K562 (cell line): ENCODE measurements around the gene LPAR5. TPM values are rescaled to one million over a fixed set of nuclear protein-coding genes. Genes with fewer than 3 reads are reported as not detected.

Source experiments
- ATF1 ChIP-seq, 2 experiments: fragments of 450-650 bp in 1 of 2; IDR thresholded peaks; 2 replicates each; pipeline ENCODE4 v1.6.1; 2016; ENCODE audit warnings: missing compliant biosample characterization in 1 of 2, missing genetic modification characterization in 1 of 2
- ATF4 ChIP-seq: fragments of 450-650 bp; formaldehyde crosslinking; IDR thresholded peaks from 2 replicates; pipeline ENCODE4 v1.4.0; 2022; ENCODE audit warnings: mild to moderate bottlenecking, moderate library complexity
- BDP1 ChIP-seq: IDR thresholded peaks from 3 replicates; pipeline ENCODE4 v1.6.1; 2011; ENCODE audit not compliant: insufficient read length, insufficient read depth
- BHLHE40 ChIP-seq: IDR thresholded peaks from 2 replicates; pipeline ENCODE4 v1.6.1; 2011; ENCODE audit warnings: low read length, improper control_type of control experiment
- COPS2 ChIP-seq: fragments of 450-650 bp; conservative IDR thresholded peaks from 2 replicates; pipeline ENCODE4 v1.6.1; 2016; ENCODE audit warnings: mild to moderate bottlenecking, moderate library complexity
- CUX1 ChIP-seq: fragments of 200-800 bp; sonication (Bioruptor generic); IDR thresholded peaks from 2 replicates; pipeline ENCODE4 v1.6.1; 2016; ENCODE audit warnings: missing genetic modification characterization, missing compliant biosample characterization
- HNRNPH1 ChIP-seq: fragments of 200-400 bp; formaldehyde crosslinking; optimal IDR thresholded peaks from 2 replicates; pipeline ENCODE3; 2017; ENCODE audit warnings: low read depth, mild to moderate bottlenecking, low read length, moderate library complexity
- ID3 ChIP-seq, 2 experiments: fragments of 250-450 bp in 1 of 2; fragments of 450-650 bp in 1 of 2; sonication (Bioruptor Pico) in 1 of 2; IDR thresholded peaks; 2 replicates each; pipeline versions ENCODE4 v1.6.1 to v1.8.0; 2016 to 2021; ENCODE audit warnings: mild to moderate bottlenecking in 2 of 2, moderate library complexity in 2 of 2, missing compliant biosample characterization in 1 of 2, missing genetic modification characterization in 1 of 2
- MCM3 ChIP-seq: fragments of 450-650 bp; IDR thresholded peaks from 2 replicates; pipeline ENCODE4 v1.6.1; 2016
- NBN ChIP-seq: fragments of 450-650 bp; IDR thresholded peaks from 2 replicates; pipeline ENCODE4 v1.6.1; 2016; ENCODE audit warnings: low read depth, mild to moderate bottlenecking
- NFRKB ChIP-seq: fragments of 450-650 bp; IDR thresholded peaks from 2 replicates; pipeline ENCODE4 v1.6.1; 2016; ENCODE audit warnings: low read depth
- RCOR1 ChIP-seq, 2 experiments: IDR thresholded peaks; 2 replicates each; pipeline ENCODE4 v1.6.1; 2012; ENCODE audit warnings: low read depth in 2 of 2, low read length in 2 of 2, borderline replicate concordance in 1 of 2, improper control_type of control experiment in 1 of 2
- SP1 ChIP-seq: sonication (generic); formaldehyde crosslinking; IDR thresholded peaks from 2 replicates; pipeline ENCODE4 v1.8.1; 2022; ENCODE audit warnings: mild to moderate bottlenecking, missing genetic modification reagents
- TFAM ChIP-seq: fragments of 250-450 bp; sonication (Bioruptor Pico); conservative IDR thresholded peaks from 2 replicates; pipeline ENCODE4 v1.5.0; 2021; ENCODE audit warnings: mild to moderate bottlenecking, moderate library complexity
- THRA ChIP-seq: fragments of 450-650 bp; IDR thresholded peaks from 2 replicates; pipeline ENCODE4 v1.6.1; 2017; ENCODE audit warnings: mild to moderate bottlenecking, moderate library complexity
- ZBTB34 ChIP-seq: fragments of 250-450 bp; sonication (Bioruptor Pico); IDR thresholded peaks from 2 replicates; pipeline ENCODE4 v1.8.0; 2021; ENCODE audit warnings: mild to moderate bottlenecking, moderate library complexity
- ZNF239 ChIP-seq: fragments of 250-450 bp; sonication (Bioruptor Pico); IDR thresholded peaks from 2 replicates; pipeline ENCODE4 v1.4.0; 2020; ENCODE audit warnings: mild to moderate bottlenecking
- ZNF586 ChIP-seq: fragments of 450-650 bp; formaldehyde crosslinking; conservative IDR thresholded peaks from 2 replicates; pipeline ENCODE4 v1.4.0; 2020; ENCODE audit warnings: mild to moderate bottlenecking, moderate library complexity
- polyA plus RNA-seq, 8 experiments: library from polyadenylated mRNA; depleted of rRNA in 4 of 8; stranded (reverse) in 5 of 8; unstranded in 3 of 8; fragments of >200 nt; fragmentation: Nextera tagmentation in 2 of 8; fragmentation: Illumina TruSeq in 1 of 8; extraction: Ambion mirVana in 2 of 8; extraction: Trizol in 1 of 8; gene quantifications; 2 replicates each; pipeline versions ENCODE4 v1.2.1 to v1.2.3, GENCODE V29; 2011 to 2014; ENCODE audit warnings: inconsistent platforms in 1 of 8, missing spikeins in 1 of 8
- total RNA-seq, 7 experiments: library from RNA; depleted of rRNA in 6 of 7; stranded (reverse); fragments of >200 nt in 6 of 7; fragmentation: Illumina TruSeq in 2 of 7; extraction: Trizol in 2 of 7; gene quantifications; 2 replicates each; pipeline versions ENCODE4 v1.2.1 to v1.2.3, GENCODE V29; 2011 to 2021; ENCODE audit warnings: low replicate concordance in 1 of 7

The LPAR5 gene
- total and polyA plus RNA-seq, 9 of the 15 experiments (the other 6 are each of a cell fraction or from before 2014, with no cell fraction given), result 1.3 to 11.7 (median 3.6) TPM

GRCh38 chr12:6613015-6613775, 22.6 kb downstream of the LPAR5 start (continued):
- TF ChIP-seq CUX1 (CRISPR knock-in tag) (0 out of 2 replicates have a peak, but pooled peaks have one; percentile 39), TFAM (CRISPR knock-in tag) (no peak), ZBTB34 (CRISPR knock-in tag) (no peak), BHLHE40 (no peak), ZNF586 (CRISPR knock-in tag) (no peak), NBN (0 out of 2 replicates have a peak, but pooled peaks have one; percentile 42), ZNF239 (CRISPR knock-in tag) (no peak), HNRNPH1 (no peak), RCOR1 (IDR thresholded peaks at IDR 0.05; ENCODE audit: borderline replicate concordance in 1 of 2, low read depth in 2 of 2, low read length in 2 of 2) (0 out of 4 replicates have a peak, but pooled peaks of 1 of the 2 experiments have one; percentile 22), SP1 (no peak; the same call in 1 of the 2 replicates), MCM3 (no peak), ATF1 (CRISPR knock-in tag; IDR thresholded peaks at IDR 0.05) (no peak), ATF1 (tag; IDR thresholded peaks at IDR 0.05) (no peak; the same call in 1 of the 2 replicates), THRA (no peak), NFRKB (peak; percentile 98), ID3 (CRISPR knock-in tag; IDR thresholded peaks at IDR 0.05) (no peak), ID3 (tag; IDR thresholded peaks at IDR 0.05) (peak; percentile 82), BDP1 (no peak), ATF4 (CRISPR knock-in tag) (0 out of 2 replicates have a peak, but pooled peaks have one; percentile 24), COPS2 (no peak)
